WTC11 (cell line): ENCODE data around the gene MYL7. TPM values are rescaled to one million over a fixed set of nuclear protein-coding genes. Genes with fewer than 3 reads are reported as not detected.
A peak's percentile ranks its signal among the peaks of the same experiment; 100 is the strongest.

Experiments
- ATAC-seq: fragments of 200-7000 bp; cut with Tn5 transposase; 2 replicates; pipeline ENCODE4 v1.10.0; 2021; ENCODE audit warnings: mild to moderate bottlenecking, moderate library complexity
- CTCF ChIA-PET: fragments of 300-600 bp; sonication (Branson Sonifier 250); formaldehyde crosslinking; loops from one replicate; lab custom pipeline; 2021; ENCODE audit warnings: antibody characterized with exemption; lab: Charles Lee
- POLR2A ChIA-PET: fragments of 350-600 bp; sonication (Branson Sonifier 250); formaldehyde crosslinking; loops from one replicate; lab custom pipeline; 2021; ENCODE audit warnings: antibody characterized with exemption; lab: Charles Lee
- DNase-seq: peaks from one replicate; pipeline ENCODE4 v3.0.0; 2021; ENCODE audit warnings: low spot score
- H3K27ac Mint-ChIP-seq: 2 replicates; pipeline ENCODE4 v1.8.0; 2021; ENCODE audit warnings: mixed read lengths
- H3K27me3 Mint-ChIP-seq: 2 replicates; pipeline ENCODE4 v1.8.0; 2021; ENCODE audit warnings: low read depth, mild to moderate bottlenecking, moderate library complexity, mixed read lengths
- H3K36me3 Mint-ChIP-seq: 2 replicates; pipeline ENCODE4 v1.8.0; 2021; ENCODE audit warnings: mixed read lengths
- H3K4me1 Mint-ChIP-seq: 2 replicates; pipeline ENCODE4 v1.8.0; 2022; ENCODE audit warnings: mixed read lengths
- H3K4me3 Mint-ChIP-seq: 2 replicates; pipeline ENCODE4 v1.8.0; 2021; ENCODE audit warnings: mild to moderate bottlenecking, moderate library complexity, mixed read lengths
- H3K9me3 Mint-ChIP-seq: 2 replicates; pipeline ENCODE4 v1.8.0; 2021; ENCODE audit warnings: mixed read lengths
- E2F5 ChIP-seq: sonication (generic); formaldehyde crosslinking; IDR thresholded peaks from 2 replicates; pipeline ENCODE4 v1.8.1; 2022; ENCODE audit warnings: mild to moderate bottlenecking, moderate library complexity, missing genetic modification reagents
- FOXJ3 ChIP-seq: sonication (generic); formaldehyde crosslinking; IDR thresholded peaks from 2 replicates; pipeline ENCODE4 v1.9.0; 2021; ENCODE audit warnings: missing genetic modification reagents, mild to moderate bottlenecking, borderline replicate concordance
- FOXK1 ChIP-seq: sonication (generic); formaldehyde crosslinking; IDR thresholded peaks from 2 replicates; pipeline ENCODE4 v1.8.0; 2022; ENCODE audit warnings: mild to moderate bottlenecking, moderate library complexity, missing genetic modification reagents
- GABPB1 ChIP-seq: sonication (generic); formaldehyde crosslinking; IDR thresholded peaks from 2 replicates; pipeline ENCODE4 v1.8.1; 2023; ENCODE audit warnings: mild to moderate bottlenecking, missing genetic modification reagents
- GRHL2 ChIP-seq: fragments of 250-450 bp; sonication (Bioruptor Pico); IDR thresholded peaks from 2 replicates; pipeline ENCODE4 v1.8.0; 2022; ENCODE audit warnings: mild to moderate bottlenecking, moderate library complexity; ENCODE audit not compliant: insufficient replicate concordance, severe bottlenecking
- JAZF1 ChIP-seq: fragments of 250-450 bp; sonication (Bioruptor Pico); IDR thresholded peaks from 2 replicates; pipeline ENCODE4 v1.9.0; 2021; ENCODE audit warnings: moderate library complexity, mild to moderate bottlenecking, inconsistent platforms
- NR2C2 ChIP-seq: sonication (generic); formaldehyde crosslinking; IDR thresholded peaks from 2 replicates; pipeline ENCODE4 v1.8.0; 2022; ENCODE audit warnings: mild to moderate bottlenecking, missing genetic modification reagents
- RELA ChIP-seq: sonication (generic); formaldehyde crosslinking; IDR thresholded peaks from 2 replicates; pipeline ENCODE4 v1.8.1; 2022; ENCODE audit warnings: missing genetic modification reagents, mild to moderate bottlenecking, borderline replicate concordance
- RORB ChIP-seq: fragments of 250-450 bp; sonication (Bioruptor Pico); IDR thresholded peaks from 2 replicates; pipeline ENCODE4 v1.9.0; 2021; ENCODE audit warnings: mild to moderate bottlenecking
- SMAD4 ChIP-seq: sonication (generic); formaldehyde crosslinking; IDR thresholded peaks from 2 replicates; pipeline ENCODE4 v1.8.0; 2022; ENCODE audit warnings: mild to moderate bottlenecking, missing genetic modification reagents
- TEAD1 ChIP-seq: sonication (generic); formaldehyde crosslinking; IDR thresholded peaks from 2 replicates; pipeline ENCODE4 v1.8.0; 2022; ENCODE audit warnings: mild to moderate bottlenecking, missing genetic modification reagents
- TEAD4 ChIP-seq: sonication (generic); formaldehyde crosslinking; IDR thresholded peaks from 2 replicates; pipeline ENCODE4 v1.8.0; 2022; ENCODE audit warnings: mild to moderate bottlenecking, missing genetic modification reagents
- TP53 ChIP-seq: sonication (generic); formaldehyde crosslinking; IDR thresholded peaks from 2 replicates; pipeline ENCODE4 v1.8.1; 2023; ENCODE audit warnings: mild to moderate bottlenecking, missing genetic modification reagents
- ZNF263 ChIP-seq: sonication (generic); formaldehyde crosslinking; IDR thresholded peaks from 2 replicates; pipeline ENCODE4 v1.8.1; 2022; ENCODE audit warnings: low read depth, mild to moderate bottlenecking, moderate library complexity, missing genetic modification reagents
- ZNF281 ChIP-seq: sonication (generic); formaldehyde crosslinking; IDR thresholded peaks from 2 replicates; pipeline ENCODE4 v1.8.0; 2023; ENCODE audit warnings: mild to moderate bottlenecking, missing genetic modification reagents
- total RNA-seq: library from RNA; stranded (reverse); gene quantifications from 3 replicates; pipeline ENCODE4 v1.2.3, GENCODE V29; 2021
- TF ChIP-seq, protein P1 (sequence below): sonication (generic); formaldehyde crosslinking; IDR thresholded peaks from 2 replicates; pipeline ENCODE4 v1.8.1; 2023; ENCODE audit warnings: mild to moderate bottlenecking, missing genetic modification reagents, borderline replicate concordance
- TF ChIP-seq, protein P2 (sequence below): sonication (generic); formaldehyde crosslinking; IDR thresholded peaks from 2 replicates; pipeline ENCODE4 v1.8.0; 2022; ENCODE audit warnings: mild to moderate bottlenecking, missing genetic modification reagents
- TF ChIP-seq, protein P3 (sequence below): sonication (generic); formaldehyde crosslinking; IDR thresholded peaks from 2 replicates; pipeline ENCODE4 v1.8.0; 2023; ENCODE audit warnings: missing genetic modification reagents

The MYL7 gene
- total RNA-seq, 1 experiment from 2014 or later: 0.90 TPM

DNA sequence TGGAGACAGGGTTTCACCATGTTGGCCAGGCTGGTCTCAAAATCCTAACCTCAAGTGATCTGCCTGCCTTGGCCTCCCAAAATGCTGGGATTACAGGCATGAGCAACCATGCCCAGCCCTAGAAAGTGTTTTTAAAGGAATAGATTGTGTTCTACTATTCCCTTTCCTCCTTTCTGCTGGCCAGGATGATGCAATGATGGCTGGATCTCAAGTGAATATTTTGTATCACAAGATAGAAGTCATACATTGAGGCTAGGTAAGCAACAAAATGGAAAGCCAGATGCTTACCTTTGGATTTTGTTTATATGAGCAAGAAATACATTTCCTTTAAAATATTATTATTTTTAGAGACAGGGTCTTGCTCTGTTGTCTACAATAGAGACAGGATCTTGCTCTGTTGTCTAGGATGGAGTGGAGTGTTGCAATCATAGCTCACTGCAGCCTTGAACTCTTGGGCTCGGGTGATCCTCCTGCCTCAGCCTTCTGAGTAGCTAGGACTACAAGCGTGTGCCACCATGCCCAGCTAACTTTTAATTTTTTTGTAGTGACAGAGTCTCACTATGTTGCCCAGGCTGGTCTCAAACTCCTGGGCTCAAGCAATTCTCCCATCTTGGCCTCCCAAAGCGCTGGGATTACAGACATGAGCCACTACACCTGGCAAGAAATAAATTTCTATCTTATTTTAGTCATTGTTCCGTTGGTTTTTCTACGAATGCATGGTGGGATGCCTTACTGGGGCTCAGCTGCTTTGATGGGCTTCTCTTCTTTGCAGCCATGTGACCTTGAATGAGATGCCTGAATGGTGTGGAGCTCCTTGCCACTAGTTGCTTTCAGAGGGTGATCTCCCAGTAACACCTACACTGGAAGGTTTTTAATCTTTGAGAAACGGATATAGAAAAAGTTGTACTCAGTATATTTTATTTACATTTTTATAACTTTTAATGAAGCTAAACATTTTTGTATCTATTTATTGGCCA lies 42.8 kb downstream of the MYL7 start:
- no peaks in the 10 kb centered on the region for H3K9me3 Mint-ChIP-seq
- TF ChIP-seq FOXK1 (CRISPR knock-in tag) (no peak), GABPB1 (CRISPR knock-in tag) (peak; percentile 21; the same call in 1 of the 2 replicates)
- no peak overlapping the region for H3K27ac Mint-ChIP-seq
- H3K4me3 Mint-ChIP-seq: no peak overlapping the region
- H3K4me1 Mint-ChIP-seq: peaks cover 5% of the 10 kb centered on the region
- POLR2A ChIA-PET: interaction anchor here (1.3 kb wide), 1 partner anchor 116 kb away, joined by 3 read pairs; no protein-coding TSS in a partner anchor
- DNase-seq (no peak), ATAC-seq (no peak)
- no peaks in the 10 kb centered on the region for H3K36me3 Mint-ChIP-seq
- CTCF ChIA-PET: interaction anchor here (1.0 to 1.8 kb wide), 2 partner anchors 13 to 26 kb away, joined by 3 to 5 read pairs; no protein-coding TSS in a partner anchor
- peaks cover 21% of the 10 kb centered on the region for H3K27me3 Mint-ChIP-seq

- H3K36me3 Mint-ChIP-seq: no peaks in the 10 kb centered on the region
- ATAC-seq: no peak
- TF ChIP-seq RORB (CRISPR knock-in tag) (no peak), E2F5 (CRISPR knock-in tag) (no peak), GRHL2 (no peak), TP53 (CRISPR knock-in tag) (no peak), FOXJ3 (CRISPR knock-in tag) (no peak), RELA (CRISPR knock-in tag) (no peak), SMAD4 (CRISPR knock-in tag) (no peak), TEAD4 (CRISPR knock-in tag) (no peak)
- TF ChIP-seq, protein P1, sequence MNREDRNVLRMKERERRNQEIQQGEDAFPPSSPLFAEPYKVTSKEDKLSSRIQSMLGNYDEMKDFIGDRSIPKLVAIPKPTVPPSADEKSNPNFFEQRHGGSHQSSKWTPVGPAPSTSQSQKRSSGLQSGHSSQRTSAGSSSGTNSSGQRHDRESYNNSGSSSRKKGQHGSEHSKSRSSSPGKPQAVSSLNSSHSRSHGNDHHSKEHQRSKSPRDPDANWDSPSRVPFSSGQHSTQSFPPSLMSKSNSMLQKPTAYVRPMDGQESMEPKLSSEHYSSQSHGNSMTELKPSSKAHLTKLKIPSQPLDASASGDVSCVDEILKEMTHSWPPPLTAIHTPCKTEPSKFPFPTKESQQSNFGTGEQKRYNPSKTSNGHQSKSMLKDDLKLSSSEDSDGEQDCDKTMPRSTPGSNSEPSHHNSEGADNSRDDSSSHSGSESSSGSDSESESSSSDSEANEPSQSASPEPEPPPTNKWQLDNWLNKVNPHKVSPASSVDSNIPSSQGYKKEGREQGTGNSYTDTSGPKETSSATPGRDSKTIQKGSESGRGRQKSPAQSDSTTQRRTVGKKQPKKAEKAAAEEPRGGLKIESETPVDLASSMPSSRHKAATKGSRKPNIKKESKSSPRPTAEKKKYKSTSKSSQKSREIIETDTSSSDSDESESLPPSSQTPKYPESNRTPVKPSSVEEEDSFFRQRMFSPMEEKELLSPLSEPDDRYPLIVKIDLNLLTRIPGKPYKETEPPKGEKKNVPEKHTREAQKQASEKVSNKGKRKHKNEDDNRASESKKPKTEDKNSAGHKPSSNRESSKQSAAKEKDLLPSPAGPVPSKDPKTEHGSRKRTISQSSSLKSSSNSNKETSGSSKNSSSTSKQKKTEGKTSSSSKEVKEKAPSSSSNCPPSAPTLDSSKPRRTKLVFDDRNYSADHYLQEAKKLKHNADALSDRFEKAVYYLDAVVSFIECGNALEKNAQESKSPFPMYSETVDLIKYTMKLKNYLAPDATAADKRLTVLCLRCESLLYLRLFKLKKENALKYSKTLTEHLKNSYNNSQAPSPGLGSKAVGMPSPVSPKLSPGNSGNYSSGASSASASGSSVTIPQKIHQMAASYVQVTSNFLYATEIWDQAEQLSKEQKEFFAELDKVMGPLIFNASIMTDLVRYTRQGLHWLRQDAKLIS (CRISPR knock-in tag): no peak
- TF ChIP-seq, all 79 proteins: peak for 0
- DNase-seq: no peak
- H3K4me3 Mint-ChIP-seq: no peak overlapping the region
- H3K27me3 Mint-ChIP-seq: peaks cover 12% of the 10 kb centered on the region
- ChIA-PET CTCF (interaction anchor here (0.6 kb wide), 2 partner anchors 27 to 334 kb away, joined by 3 to 12 read pairs; no protein-coding TSS in a partner anchor), POLR2A (no interaction called here)
- H3K9me3 Mint-ChIP-seq: no peaks in the 10 kb centered on the region
- H3K27ac Mint-ChIP-seq: no peak overlapping the region
- 0 out of 2 replicates have a peak, but pooled peaks cover 3% of the 10 kb centered on the region for H3K4me1 Mint-ChIP-seq
Measured at GRCh38 chr7:44097064-44097932, 43.8 kb downstream of the MYL7 start.

DNA sequence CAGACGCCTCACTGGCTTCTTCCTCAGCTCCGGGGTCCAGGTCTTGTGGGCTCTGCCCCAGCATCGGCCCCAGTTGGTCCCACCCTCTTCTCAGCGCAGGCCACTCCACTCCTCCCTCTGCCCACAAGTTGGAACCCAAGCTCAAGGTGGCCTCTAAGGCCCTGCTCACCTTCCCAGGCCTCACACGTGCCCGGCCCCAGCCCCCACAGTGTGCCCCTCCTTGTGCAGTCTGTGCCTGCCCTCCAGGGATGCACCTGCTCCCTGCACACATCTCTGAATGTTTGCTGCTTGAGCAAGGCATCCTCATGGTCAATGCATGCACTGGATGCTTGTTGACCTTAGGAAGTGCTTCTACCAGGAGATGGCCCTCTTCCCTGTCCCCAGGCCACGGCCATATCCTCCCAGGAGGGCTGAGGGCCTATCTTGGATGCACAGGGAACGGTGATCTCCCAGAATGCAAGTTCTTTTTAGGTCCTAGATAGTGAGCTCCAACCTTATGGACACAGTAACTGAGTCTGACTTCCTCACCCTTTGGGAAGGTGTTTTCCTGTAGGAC lies 44.7 kb downstream of the MYL7 start:
- ATAC-seq (no peak), DNase-seq (no peak)
- no peak overlapping the region for H3K27ac Mint-ChIP-seq
- ChIA-PET CTCF (no interaction called here), POLR2A (no interaction called here)
- no peaks in the 10 kb centered on the region for H3K9me3 Mint-ChIP-seq
- peaks cover 9% of the 10 kb centered on the region for H3K27me3 Mint-ChIP-seq
- H3K4me1 Mint-ChIP-seq: 0 out of 2 replicates have a peak, but pooled peaks cover 3% of the 10 kb centered on the region
- TF ChIP-seq NR2C2 (no peak), ZNF281 (no peak), ZNF263 (CRISPR knock-in tag) (no peak), JAZF1 (CRISPR knock-in tag) (no peak), TEAD1 (CRISPR knock-in tag) (no peak)
- TF ChIP-seq, protein P2, sequence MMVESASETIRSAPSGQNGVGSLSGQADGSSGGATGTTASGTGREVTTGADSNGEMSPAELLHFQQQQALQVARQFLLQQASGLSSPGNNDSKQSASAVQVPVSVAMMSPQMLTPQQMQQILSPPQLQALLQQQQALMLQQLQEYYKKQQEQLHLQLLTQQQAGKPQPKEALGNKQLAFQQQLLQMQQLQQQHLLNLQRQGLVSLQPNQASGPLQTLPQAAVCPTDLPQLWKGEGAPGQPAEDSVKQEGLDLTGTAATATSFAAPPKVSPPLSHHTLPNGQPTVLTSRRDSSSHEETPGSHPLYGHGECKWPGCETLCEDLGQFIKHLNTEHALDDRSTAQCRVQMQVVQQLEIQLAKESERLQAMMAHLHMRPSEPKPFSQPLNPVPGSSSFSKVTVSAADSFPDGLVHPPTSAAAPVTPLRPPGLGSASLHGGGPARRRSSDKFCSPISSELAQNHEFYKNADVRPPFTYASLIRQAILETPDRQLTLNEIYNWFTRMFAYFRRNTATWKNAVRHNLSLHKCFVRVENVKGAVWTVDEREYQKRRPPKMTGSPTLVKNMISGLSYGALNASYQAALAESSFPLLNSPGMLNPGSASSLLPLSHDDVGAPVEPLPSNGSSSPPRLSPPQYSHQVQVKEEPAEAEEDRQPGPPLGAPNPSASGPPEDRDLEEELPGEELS (CRISPR knock-in tag): no peak
- TF ChIP-seq, protein P3, sequence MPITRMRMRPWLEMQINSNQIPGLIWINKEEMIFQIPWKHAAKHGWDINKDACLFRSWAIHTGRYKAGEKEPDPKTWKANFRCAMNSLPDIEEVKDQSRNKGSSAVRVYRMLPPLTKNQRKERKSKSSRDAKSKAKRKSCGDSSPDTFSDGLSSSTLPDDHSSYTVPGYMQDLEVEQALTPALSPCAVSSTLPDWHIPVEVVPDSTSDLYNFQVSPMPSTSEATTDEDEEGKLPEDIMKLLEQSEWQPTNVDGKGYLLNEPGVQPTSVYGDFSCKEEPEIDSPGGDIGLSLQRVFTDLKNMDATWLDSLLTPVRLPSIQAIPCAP: no peak
- H3K4me3 Mint-ChIP-seq: no peak overlapping the region
- no peaks in the 10 kb centered on the region for H3K36me3 Mint-ChIP-seq
